ENCODE measurements around the gene MYH6. TPM values are rescaled to one million over a fixed set of nuclear protein-coding genes. Genes with fewer than 3 reads are reported as not detected.
A peak's percentile ranks its signal among the peaks of the same experiment; 100 is the strongest.

Gene MYH6
- total RNA-seq, 1 experiment from 2014 or later = 0.09 TPM

GRCh38 chr14:23352506-23353432 lies 55.3 kb downstream of the MYH6 start, which contains the start of gene SLC22A17:
Gene SLC22A17, minus strand, starts transcription at chr14:23352887.
- TF ChIP-seq SP1 (CRISPR knock-in tag; conservative IDR thresholded peaks at IDR 0.05) (peak; percentile 31; the same call in 1 of the 2 replicates), ELF4 (CRISPR knock-in tag; IDR thresholded peaks at IDR 0.05; ENCODE audit: low read depth) (no peak), E2F4 (CRISPR knock-in tag; IDR thresholded peaks at IDR 0.05; ENCODE audit: borderline replicate concordance, low read depth) (0 out of 2 replicates have a peak, but pooled peaks have one; percentile 27), STAT6 (CRISPR knock-in tag; conservative IDR thresholded peaks at IDR 0.05; ENCODE audit: low read depth) (no peak), FOXK1 (CRISPR knock-in tag; IDR thresholded peaks at IDR 0.05) (peak; percentile 57; the same call in 1 of the 2 replicates), NR3C1 (CRISPR knock-in tag; conservative IDR thresholded peaks at IDR 0.05; ENCODE audit: low read depth) (no peak)
- Mint-ChIP-seq H3K36me3 (peaks cover 16% of the 10 kb centered on the region), H3K27me3 (ENCODE audit: low read depth) (peaks cover 43% of the 10 kb centered on the region), H3K4me3 (peak within 1 kb of the TSS; percentile 63), H3K4me1 (peaks cover 11% of the 10 kb centered on the region), H3K9me3 (no peaks in the 10 kb centered on the region), H3K27ac (peak within 1 kb of the TSS; percentile 67)
- peak; percentile 84 for DNase-seq (ENCODE audit: low spot score)
- POLR2A ChIA-PET = interaction anchor here (0.6 to 3.1 kb wide), 10 partner anchors 8 to 816 kb away, joined by 3 to 17 read pairs (median 4); partner anchors contain the start of gene PABPN1
- CTCF ChIA-PET = interaction anchor here (0.8 to 5.4 kb wide), 25 partner anchors 7 to 284 kb away, joined by 3 to 73 read pairs (median 4); partner anchors contain the start of genes ACIN1, BCL2L2, C14orf119 and CMTM5
- ATAC-seq = peak; percentile 90

- Mint-ChIP-seq H3K27me3 (ENCODE audit: low read depth) (peaks cover 43% of the 10 kb centered on the region), H3K4me1 (peaks cover 11% of the 10 kb centered on the region), H3K9me3 (no peaks in the 10 kb centered on the region), H3K27ac (no peak overlapping the region), H3K4me3 (peak overlapping the region; percentile 63), H3K36me3 (peaks cover 16% of the 10 kb centered on the region)
- CTCF ChIA-PET = interaction anchor here (0.8 to 5.4 kb wide), 19 partner anchors 8 to 283 kb away, joined by 3 to 73 read pairs (median 5); partner anchors contain the start of genes BCL2L2, CMTM5, EFS and PABPN1
- DNase-seq (ENCODE audit: low spot score) (peak; percentile 54), ATAC-seq (peak; percentile 49)
- POLR2A ChIA-PET = interaction anchor here (0.9 to 3.1 kb wide), 9 partner anchors 9 to 208 kb away, joined by 3 to 17 read pairs (median 3); partner anchors contain the start of gene PABPN1
- TF ChIP-seq USF1 (CRISPR knock-in tag; IDR thresholded peaks at IDR 0.05) (0 out of 2 replicates have a peak, but pooled peaks have one; percentile 12), MAX (CRISPR knock-in tag; IDR thresholded peaks at IDR 0.05) (peak; percentile 83; the same call in 1 of the 2 replicates), FOXP1 (CRISPR knock-in tag; IDR thresholded peaks at IDR 0.05; ENCODE audit: borderline replicate concordance) (peak; percentile 70; the same call in 1 of the 2 replicates), RELA (CRISPR knock-in tag; IDR thresholded peaks at IDR 0.05; ENCODE audit: borderline replicate concordance) (peak; percentile 26; the same call in 1 of the 2 replicates), GTF2I (CRISPR knock-in tag; conservative IDR thresholded peaks at IDR 0.05) (no peak), ARID4B (CRISPR knock-in tag; IDR thresholded peaks at IDR 0.05; ENCODE audit: borderline replicate concordance) (peak; percentile 59), MYBL2 (CRISPR knock-in tag; IDR thresholded peaks at IDR 0.05) (0 out of 2 replicates have a peak, but pooled peaks have one; percentile 12), TP53 (CRISPR knock-in tag; IDR thresholded peaks at IDR 0.05) (0 out of 2 replicates have a peak, but pooled peaks have one; percentile 6), ZBTB21 (CRISPR knock-in tag; IDR thresholded peaks at IDR 0.05; ENCODE audit: borderline replicate concordance) (no peak), E2F5 (CRISPR knock-in tag; IDR thresholded peaks at IDR 0.05) (0 out of 2 replicates have a peak, but pooled peaks have one; percentile 66), RORB (CRISPR knock-in tag; IDR thresholded peaks at IDR 0.05) (no peak), SP1 (CRISPR knock-in tag; conservative IDR thresholded peaks at IDR 0.05) (0 out of 2 replicates have a peak, but pooled peaks have one; percentile 23), FOXJ3 (CRISPR knock-in tag; IDR thresholded peaks at IDR 0.05; ENCODE audit: borderline replicate concordance) (no peak), SMAD3 (CRISPR knock-in tag; IDR thresholded peaks at IDR 0.05; ENCODE audit: borderline replicate concordance) (0 out of 2 replicates have a peak, but pooled peaks have one; percentile 58)
These were observed 56.2 kb downstream of the MYH6 start for GRCh38 chr14:23351681-23352505.
